ENCODE measurements around the gene LAGE3.
A peak's percentile ranks its signal among the peaks of the same experiment; 100 is the strongest.
"Not testable (repeated sequence)": the region's sequence is repeated elsewhere in the genome, so short reads cannot be mapped to it uniquely, and the experiment has no call there.

LAGE3 gene

DNA sequence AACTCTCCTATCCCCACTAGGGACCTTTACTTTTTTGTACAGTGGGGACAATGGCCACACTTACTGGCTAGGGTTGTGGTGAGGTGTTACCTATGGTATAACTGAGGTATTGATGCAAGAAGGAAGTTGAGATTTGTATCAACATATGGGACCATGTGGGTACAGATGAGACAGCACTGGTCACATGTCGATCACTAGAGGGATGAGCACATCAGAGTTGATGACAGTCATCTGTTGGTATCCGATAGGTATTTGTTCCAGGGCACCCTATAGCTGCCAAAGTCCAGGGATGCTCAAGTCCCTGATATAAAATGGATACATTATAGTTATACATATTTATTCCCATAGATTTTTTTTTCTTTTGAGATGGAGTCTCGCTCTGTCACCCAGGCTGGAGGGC lies 23.9 kb upstream of the LAGE3 start:
- FAIRE-seq: no peak

GRCh38 chrX:154502098-154502497 lies 23.0 kb upstream of the LAGE3 start:
- no peak for FAIRE-seq

More for the DNA sequence above, 23.9 kb upstream of the LAGE3 start:
- DNase-seq (ENCODE audit: insufficient read length, low spot score): no peak

GRCh38 chrX:154501423-154501822 lies 22.3 kb upstream of the LAGE3 start:
- not testable (repeated sequence) for FAIRE-seq; DNase-seq (ENCODE audit: insufficient read length, low spot score)

More at GRCh38 chrX:154502098-154502497, 23.0 kb upstream of the LAGE3 start:
- DNase-seq (ENCODE audit: insufficient read length, low spot score): no peak

DNA sequence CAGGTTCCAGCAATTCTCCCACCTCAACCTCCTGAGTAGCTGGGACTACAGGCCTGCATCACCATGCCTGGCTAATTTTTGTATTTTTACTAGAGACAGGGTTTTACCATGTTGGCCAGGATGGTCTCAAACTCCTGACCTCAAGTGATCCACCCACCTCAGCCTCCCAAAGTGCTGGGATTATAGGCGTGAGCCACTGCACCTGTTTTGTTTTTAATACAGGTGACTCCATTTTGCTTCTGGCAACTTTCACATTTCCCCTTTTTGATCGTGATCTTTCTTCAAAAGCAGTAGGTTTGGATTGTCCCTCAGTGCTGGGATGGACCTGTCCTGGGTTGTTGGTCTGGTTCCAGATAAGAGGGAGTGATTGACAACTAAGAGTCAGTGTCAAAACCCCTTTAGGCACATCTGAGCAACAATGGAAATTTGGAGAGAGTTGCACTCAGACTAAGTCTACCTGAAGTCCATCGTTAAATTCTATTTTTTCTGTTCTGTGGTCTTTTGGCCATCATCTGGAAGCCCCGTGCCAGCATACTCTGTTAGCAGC lies 17.6 kb upstream of the LAGE3 start:
- not testable (repeated sequence) for FAIRE-seq; DNase-seq (ENCODE audit: insufficient read length, low spot score)

DNA sequence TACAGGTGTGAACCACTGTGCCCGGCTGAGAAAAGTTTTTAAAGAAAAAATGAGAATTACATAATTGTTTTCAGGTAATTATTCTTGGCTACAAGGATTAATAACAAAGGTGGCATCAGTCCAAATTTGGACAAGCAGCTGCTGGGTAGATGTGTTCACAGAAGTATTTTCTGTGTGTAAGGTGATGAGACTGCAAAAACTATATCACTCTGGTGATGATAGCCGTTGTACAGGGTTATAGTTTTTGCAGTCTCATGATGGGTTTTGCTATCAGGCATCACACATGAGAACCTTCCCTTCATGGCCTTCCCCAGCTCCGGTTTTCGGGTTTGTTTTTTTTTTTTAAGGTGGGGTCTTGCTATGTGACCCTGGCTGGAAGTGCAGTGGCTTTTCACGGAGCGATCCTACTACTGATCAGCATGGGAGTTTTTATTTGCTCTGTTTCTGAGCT lies 16.4 kb upstream of the LAGE3 start:
- no peak for DNase-seq (ENCODE audit: insufficient read length, low spot score)
- FAIRE-seq: no peak

DNA sequence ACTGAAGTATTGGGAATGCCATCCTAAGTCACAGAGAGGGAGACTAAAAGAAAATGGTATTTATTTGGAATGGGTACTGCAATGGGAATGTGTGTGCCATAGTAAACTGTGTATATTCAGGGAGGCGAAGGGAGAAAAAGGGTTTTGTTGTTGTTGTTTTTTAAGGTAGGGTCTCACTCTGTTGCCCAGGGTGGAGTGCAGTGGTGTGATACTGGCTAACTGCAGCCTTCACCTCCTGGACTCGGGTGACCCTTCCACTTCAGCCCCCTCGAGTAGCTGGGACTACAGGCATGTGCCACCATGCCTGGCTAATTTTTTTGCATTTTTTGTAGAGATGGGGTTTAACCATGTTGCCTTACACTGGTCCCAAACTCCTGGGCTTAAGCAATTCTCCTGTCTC lies 15.6 kb upstream of the LAGE3 start:
- FAIRE-seq (no peak), DNase-seq (ENCODE audit: insufficient read length, low spot score) (no peak)

GRCh38 chrX:154490414-154491083 lies 11.5 kb upstream of the LAGE3 start, which contains the start of gene SLC10A3:
SLC10A3 (minus strand) TSS chrX:154490629; CDS start chrX:154488940, 1,689 bp downstream.
- no peak for FAIRE-seq

GRCh38 chrX:154490021-154490413 lies 10.9 kb upstream of the LAGE3 start:
- DNase-seq (ENCODE audit: insufficient read length, low spot score) (no peak), FAIRE-seq (no peak)

More at GRCh38 chrX:154490414-154491083, 11.5 kb upstream of the LAGE3 start, which contains the start of gene SLC10A3:
- peak; percentile 87 for DNase-seq (ENCODE audit: insufficient read length, low spot score)

DNA sequence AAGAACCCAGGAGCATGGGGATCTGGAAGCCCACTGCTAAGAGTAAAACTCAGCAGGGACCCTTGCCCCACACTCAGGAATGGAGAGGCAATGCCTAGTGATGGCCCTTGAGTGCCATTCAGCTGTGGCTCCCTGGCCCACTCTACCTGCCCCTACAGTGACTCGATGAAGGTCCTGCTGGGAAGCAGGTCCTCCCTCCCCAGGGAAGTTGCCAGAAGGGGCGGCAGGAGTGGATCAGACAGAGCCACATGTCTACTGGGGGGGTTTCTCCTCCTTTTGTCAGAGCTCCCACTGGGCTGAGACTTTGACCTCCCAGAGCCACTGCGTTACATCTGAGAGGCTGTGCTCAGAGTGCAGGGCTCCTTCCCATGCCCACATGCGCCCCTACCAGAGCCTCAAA lies 10.1 kb upstream of the LAGE3 start:
- no peak for DNase-seq (ENCODE audit: insufficient read length, low spot score)
- FAIRE-seq: no peak

DNA sequence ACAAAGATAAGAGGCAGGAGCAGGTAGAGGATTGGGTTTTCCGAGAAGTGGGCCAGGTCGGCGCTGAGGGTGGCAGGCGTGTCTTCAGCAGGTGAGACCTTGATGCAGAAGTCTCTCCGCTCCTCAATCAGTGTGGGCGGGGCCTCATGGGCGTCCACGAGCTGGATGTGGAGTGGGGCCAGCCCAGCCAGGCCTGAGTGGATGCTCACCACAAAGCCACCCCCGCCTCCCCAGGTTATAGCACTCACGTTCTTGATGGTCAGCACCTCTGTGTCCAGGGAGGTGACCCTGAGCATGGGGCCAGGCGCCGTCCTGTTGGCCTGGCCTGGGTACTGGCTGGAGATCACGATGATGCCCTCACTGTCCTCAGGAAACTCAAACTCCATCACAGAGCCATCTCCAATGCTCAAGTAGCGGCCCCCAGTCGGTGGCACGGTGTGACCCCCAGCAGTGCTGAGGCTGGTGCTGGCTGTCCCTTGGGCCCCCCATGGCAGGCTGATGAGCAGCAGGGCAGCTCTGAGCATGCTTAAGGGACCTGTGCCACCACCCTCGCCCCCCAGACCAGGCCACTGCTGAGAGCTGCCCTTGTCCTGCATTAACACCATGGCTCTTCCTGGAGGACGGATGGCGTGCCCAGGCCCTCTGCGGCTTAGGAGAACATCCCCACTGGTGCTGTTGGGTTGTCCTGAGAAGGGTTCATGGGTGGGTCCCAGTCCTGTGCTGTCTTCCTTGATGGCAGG lies 9.4 kb upstream of the LAGE3 start:
- no peak for FAIRE-seq

DNA sequence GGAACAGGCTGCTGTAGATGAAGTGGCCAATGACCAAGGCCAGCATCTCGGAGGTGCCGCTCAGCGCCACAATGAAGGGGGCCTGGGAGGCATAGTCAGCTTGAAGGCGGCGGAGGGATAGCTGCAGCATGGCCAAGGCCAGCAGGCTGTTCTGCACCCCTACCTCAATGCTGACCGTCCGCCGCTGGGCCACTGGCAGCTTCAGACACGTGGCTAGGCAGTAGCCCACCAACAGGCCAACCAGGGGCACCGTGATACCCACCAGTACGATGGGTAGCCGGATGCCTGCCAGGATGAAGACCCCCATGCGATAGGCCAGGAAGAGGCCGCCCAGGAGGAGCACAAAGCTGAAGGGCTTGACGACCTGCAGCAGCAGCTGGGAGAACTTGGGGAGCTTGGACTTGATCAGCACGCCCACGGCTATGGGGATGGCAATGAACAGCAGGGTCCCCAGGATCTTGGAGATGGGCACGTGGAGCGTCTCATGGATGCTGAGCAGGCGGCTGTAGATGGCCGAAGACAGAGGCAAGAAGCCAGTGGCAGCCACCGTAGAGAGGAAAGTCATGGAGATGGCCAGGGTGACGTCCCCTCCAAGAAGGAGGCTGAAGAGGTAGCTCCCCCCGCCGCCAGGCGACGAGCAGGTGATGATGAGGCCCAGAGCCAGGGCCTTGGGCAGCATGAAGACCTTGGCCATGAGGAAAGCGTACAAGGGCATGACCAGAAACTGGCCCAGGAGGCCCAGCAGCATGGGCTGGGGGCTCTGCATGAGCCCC lies 8.6 kb upstream of the LAGE3 start:
- no peak for DNase-seq (ENCODE audit: insufficient read length, low spot score)
- no peak for FAIRE-seq

More for the DNA sequence above, 9.4 kb upstream of the LAGE3 start:
- no peak for DNase-seq (ENCODE audit: insufficient read length, low spot score)

GRCh38 chrX:154486396-154487207 lies 7.5 kb upstream of the LAGE3 start, which contains the start of gene UBL4A:
UBL4A (minus strand) TSS chrX:154486615; CDS start chrX:154486584, 31 bp downstream.
- FAIRE-seq (peak; percentile 16), DNase-seq (ENCODE audit: insufficient read length, low spot score) (peak; percentile 21)

GRCh38 chrX:154486052-154486395 lies 6.9 kb upstream of the LAGE3 start:
- FAIRE-seq (no peak), DNase-seq (ENCODE audit: insufficient read length, low spot score) (no peak)

DNA sequence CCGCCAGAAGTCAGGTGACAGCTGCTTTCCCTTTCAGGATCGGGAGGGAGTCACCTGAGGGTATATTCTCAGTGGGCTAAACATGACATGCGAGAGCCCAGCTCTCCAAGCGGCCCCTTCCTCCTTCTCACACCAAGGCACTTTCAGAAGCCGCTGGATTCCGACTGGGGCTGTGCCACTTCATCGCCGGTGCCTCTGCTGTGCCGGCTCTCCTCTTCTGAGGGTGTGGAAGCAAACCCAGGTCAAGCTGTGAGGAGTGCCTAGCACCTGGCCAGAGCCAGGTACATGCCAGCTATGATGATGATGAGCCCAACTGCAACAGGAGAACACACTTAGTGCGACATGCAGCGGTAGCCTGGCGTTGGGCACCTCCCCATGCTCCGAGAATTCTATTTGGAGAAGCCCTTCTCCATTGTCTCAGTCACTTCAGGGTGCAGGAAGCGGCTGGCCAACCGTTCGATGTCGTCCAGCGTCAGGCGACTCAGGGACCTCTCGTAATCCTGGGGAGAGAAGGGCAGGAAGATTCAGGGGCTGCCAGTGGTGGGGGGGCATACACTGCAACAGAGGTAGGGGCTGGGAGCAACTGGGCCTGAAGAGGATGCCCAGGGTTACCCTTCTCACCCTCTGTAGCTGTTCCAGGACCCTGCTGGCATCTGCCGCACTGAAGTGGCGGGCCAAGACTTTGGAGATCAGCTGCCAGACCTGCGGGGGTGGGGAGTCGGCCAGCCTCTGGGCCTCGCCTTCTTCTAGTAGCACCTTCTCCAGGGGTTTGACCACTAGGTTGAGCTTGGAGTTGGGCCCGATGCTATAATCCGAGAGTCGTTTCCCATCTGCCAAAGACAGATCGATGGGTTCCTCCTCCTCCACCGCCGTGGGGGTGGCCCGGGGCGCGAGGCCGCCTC lies 6.3 kb upstream of the LAGE3 start:
- no peak for FAIRE-seq
- DNase-seq (ENCODE audit: insufficient read length, low spot score): no peak

DNA sequence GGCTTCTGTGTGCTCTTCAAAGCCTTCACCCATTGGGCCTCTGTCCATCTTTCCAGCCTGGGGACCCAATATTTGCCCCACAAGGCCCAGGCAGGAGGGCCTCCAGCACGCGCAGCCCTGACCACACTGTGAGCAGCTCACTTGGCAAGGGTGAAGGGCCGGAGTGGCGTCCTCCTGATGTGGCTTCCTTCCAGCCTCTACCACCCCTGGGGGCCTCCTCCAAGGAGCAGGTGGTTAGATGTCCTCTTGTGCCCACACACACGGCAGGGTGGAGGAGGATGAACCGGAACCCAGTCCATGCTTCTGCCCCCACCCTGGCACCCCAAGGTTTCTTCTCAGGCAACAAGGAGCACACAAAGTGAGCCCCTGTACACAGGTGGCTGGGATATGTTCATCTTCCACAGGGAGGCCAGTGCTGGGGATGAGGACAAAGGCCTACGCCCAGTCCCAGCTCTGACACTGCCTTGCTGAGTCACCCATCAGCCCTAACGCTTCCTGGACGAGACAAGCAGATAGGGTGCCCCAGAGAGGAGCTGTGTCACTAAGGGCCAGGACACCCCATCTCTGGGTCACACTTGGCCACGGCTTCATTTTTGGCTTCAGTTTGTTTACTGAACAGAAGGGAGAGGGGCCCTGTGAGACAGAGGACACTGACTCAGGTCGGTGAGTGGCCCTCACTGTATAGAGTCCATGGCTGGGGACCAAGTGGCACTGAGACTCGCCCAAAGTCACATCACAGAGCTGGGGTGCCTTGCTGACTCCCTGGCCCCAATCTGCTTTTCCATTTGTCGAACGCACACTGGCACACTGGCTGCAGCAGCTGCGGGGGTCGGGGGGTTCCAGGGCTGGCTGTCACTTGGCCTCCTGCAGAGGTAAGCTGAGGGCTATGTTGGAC lies 5.4 kb upstream of the LAGE3 start:
- no peak for DNase-seq (ENCODE audit: insufficient read length, low spot score)
- FAIRE-seq: no peak

GRCh38 chrX:154483325-154483724 lies 4.2 kb upstream of the LAGE3 start:
- DNase-seq (ENCODE audit: insufficient read length, low spot score): no peak
- no peak for FAIRE-seq

- no peak for FAIRE-seq
- DNase-seq (ENCODE audit: insufficient read length, low spot score): no peak
Observed at GRCh38 chrX:154482786-154483185, 3.7 kb upstream of the LAGE3 start.

All from HTR-8/SVneo (cell line).